Fibroblast of lung (primary cell): Measurements from ENCODE around the gene ARID2. TPM values are rescaled to one million over a fixed set of nuclear protein-coding genes. Genes with fewer than 3 reads are reported as not detected.

Experiments used
- DNase-seq, 2 donors: peaks; one replicate each; pipeline versions ENCODE4 v3.0.0 to v3.0.0-alpha.2; 2010; ENCODE audit warnings: low read depth in 2 of 2
- H2AFZ ChIP-seq: 2 replicates; pipeline ENCODE4 v1.5.1; 2012; ENCODE audit warnings: low read length, control low read depth, inconsistent platforms
- H3K27ac ChIP-seq: 2 replicates; pipeline ENCODE4 v1.5.1; 2011; ENCODE audit warnings: low read length, control low read depth; ENCODE audit not compliant: insufficient read depth
- H3K27me3 ChIP-seq: 2 replicates; pipeline ENCODE4 v1.5.1; 2011; ENCODE audit warnings: mild to moderate bottlenecking, low read length; ENCODE audit not compliant: control insufficient read depth, insufficient read depth
- H3K36me3 ChIP-seq: 2 replicates; pipeline ENCODE4 v1.5.1; 2011; ENCODE audit warnings: low read length; ENCODE audit not compliant: control insufficient read depth, insufficient read depth
- H3K4me1 ChIP-seq: 2 replicates; pipeline ENCODE4 v1.5.1; 2011; ENCODE audit warnings: low read length; ENCODE audit not compliant: control insufficient read depth, insufficient read depth; ENCODE audit errors: extremely low read depth
- H3K4me2 ChIP-seq: 2 replicates; pipeline ENCODE4 v1.5.1; 2011; ENCODE audit warnings: low read length, control low read depth; ENCODE audit not compliant: insufficient read depth; ENCODE audit errors: extremely low read depth
- H3K4me3 ChIP-seq, 4 experiments: fragments of 200-600 bp in 1 of 4; sonication (generic) in 1 of 4; replicated peaks in 1 of 4; 2 replicates each; pipeline ENCODE4 v1.5.1; 2011 to 2016; ENCODE audit warnings: low read length in 4 of 4, low read depth in 3 of 4, mild to moderate bottlenecking in 3 of 4, control low read depth in 2 of 4, inconsistent platforms in 1 of 4, mixed read lengths in 1 of 4; ENCODE audit not compliant: insufficient read depth in 1 of 4; ENCODE audit errors: control extremely low read depth in 1 of 4
- H3K79me2 ChIP-seq: 2 replicates; pipeline ENCODE4 v1.5.1; 2012; ENCODE audit warnings: mild to moderate bottlenecking, low read length, inconsistent platforms; ENCODE audit not compliant: control insufficient read depth, insufficient read depth
- H3K9ac ChIP-seq: 2 replicates; pipeline ENCODE4 v1.5.1; 2011; ENCODE audit warnings: mild to moderate bottlenecking, low read length, control low read depth; ENCODE audit not compliant: insufficient read depth
- H3K9me3 ChIP-seq: 2 replicates; pipeline ENCODE4 v1.5.1; 2012; ENCODE audit warnings: low read depth, low read length; ENCODE audit not compliant: control insufficient read depth, insufficient read depth
- H4K20me1 ChIP-seq: 2 replicates; pipeline ENCODE4 v1.5.1; 2011; ENCODE audit warnings: low read length; ENCODE audit not compliant: control insufficient read depth, insufficient read depth; ENCODE audit errors: extremely low read depth
- EZH2 ChIP-seq: IDR thresholded peaks from 2 replicates; pipeline ENCODE4 v1.5.1; 2012; ENCODE audit warnings: low read length, control low read depth, mild to moderate bottlenecking; ENCODE audit errors: missing control alignments
- polyA plus RNA-seq, 2 donors: library from polyadenylated mRNA; depleted of rRNA in 1 of 2; stranded (reverse) in 1 of 2; unstranded in 1 of 2; fragments of >200 nt; gene quantifications; 2 replicates each; pipeline ENCODE4 v1.2.1, GENCODE V29; 2011 to 2012; ENCODE audit warnings: missing spikeins in 1 of 2
- total RNA-seq: library from RNA; depleted of rRNA; stranded (reverse); fragments of >200 nt; gene quantifications from 2 replicates; pipeline ENCODE4 v1.2.1, GENCODE V29; 2014
- TF ChIP-seq, protein P1 (sequence below), 2 donors: IDR thresholded peaks in 1 of 2; conservative IDR thresholded peaks in 1 of 2; 1 replicate in 1 of 2; 2 replicates in 1 of 2; pipeline ENCODE4 v1.5.1; 2011 to 2012; ENCODE audit warnings: low read length in 2 of 2, control low read depth in 1 of 2, inconsistent platforms in 1 of 2, low read depth in 1 of 2, mild to moderate bottlenecking in 1 of 2

ARID2 gene
- total and polyA plus RNA-seq, 2 donors (not counting 1 experiment from before 2014, with no cell fraction given): 14.5 to 15.7 TPM

DNA sequence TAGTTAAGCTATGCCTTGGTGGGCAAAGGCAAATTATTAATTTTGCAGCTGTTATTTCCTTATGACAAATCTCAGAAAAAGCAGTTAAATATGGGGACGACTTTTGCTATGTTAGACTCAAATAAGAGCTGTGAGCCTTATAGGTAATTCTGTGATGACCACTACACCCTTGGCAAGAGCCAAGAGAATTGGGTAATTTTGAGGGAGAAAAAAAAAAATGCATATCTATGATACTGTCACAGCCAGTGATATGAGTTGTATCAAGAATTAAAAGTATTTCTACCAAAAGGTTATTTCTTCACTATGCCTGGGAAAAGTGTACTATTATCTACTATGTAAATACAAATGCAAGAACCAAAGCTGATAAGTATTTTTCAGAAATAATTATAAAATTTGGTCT, 216.9 kb downstream of the ARID2 start:
- Histone ChIP-seq H2AFZ (no peak overlapping the region), H3K4me1 (no peaks in the 10 kb centered on the region), H3K4me2 (no peak overlapping the region), H3K9ac (no peak overlapping the region), H3K79me2 (no peaks in the 10 kb centered on the region), H3K36me3 (peaks cover 6% of the 10 kb centered on the region), H4K20me1 (no peaks in the 10 kb centered on the region), H3K4me3 (no peak overlapping the region), H3K27me3 (no peaks in the 10 kb centered on the region), H3K27ac (no peak overlapping the region), H3K9me3 (no peaks in the 10 kb centered on the region)
- DNase-seq: peak in 1 of 2 donors; percentile 29
- TF ChIP-seq EZH2: no peak
- TF ChIP-seq, protein P1, sequence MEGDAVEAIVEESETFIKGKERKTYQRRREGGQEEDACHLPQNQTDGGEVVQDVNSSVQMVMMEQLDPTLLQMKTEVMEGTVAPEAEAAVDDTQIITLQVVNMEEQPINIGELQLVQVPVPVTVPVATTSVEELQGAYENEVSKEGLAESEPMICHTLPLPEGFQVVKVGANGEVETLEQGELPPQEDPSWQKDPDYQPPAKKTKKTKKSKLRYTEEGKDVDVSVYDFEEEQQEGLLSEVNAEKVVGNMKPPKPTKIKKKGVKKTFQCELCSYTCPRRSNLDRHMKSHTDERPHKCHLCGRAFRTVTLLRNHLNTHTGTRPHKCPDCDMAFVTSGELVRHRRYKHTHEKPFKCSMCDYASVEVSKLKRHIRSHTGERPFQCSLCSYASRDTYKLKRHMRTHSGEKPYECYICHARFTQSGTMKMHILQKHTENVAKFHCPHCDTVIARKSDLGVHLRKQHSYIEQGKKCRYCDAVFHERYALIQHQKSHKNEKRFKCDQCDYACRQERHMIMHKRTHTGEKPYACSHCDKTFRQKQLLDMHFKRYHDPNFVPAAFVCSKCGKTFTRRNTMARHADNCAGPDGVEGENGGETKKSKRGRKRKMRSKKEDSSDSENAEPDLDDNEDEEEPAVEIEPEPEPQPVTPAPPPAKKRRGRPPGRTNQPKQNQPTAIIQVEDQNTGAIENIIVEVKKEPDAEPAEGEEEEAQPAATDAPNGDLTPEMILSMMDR (conservative IDR thresholded peaks at IDR 0.05 in 1 of 2, IDR thresholded peaks at IDR 0.05 in 1 of 2; ENCODE audit: low read depth in 1 of 2, low read length in 2 of 2): no peak

DNA sequence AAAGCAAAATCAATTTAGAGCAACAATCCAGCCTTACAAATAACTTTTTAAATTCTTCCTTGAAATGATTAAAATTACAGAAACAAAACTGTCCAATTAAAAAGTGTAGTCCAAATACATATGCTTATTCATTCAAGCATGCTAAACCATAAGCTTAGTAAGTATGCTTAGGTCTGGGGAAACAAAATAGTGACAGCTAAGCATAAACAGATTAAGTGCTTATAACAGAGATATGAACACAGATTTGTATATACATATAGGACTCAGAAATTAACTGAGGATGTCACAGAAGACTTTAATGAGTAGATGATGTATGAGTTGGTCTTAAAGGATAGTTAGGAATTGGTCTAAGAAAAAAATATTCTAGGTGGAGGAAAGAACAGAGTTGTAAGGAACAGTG, 219.0 kb downstream of the ARID2 start:
- Histone ChIP-seq H3K4me1 (no peaks in the 10 kb centered on the region), H3K4me3 (no peak overlapping the region), H3K27me3 (no peaks in the 10 kb centered on the region), H3K27ac (no peak overlapping the region), H3K79me2 (no peaks in the 10 kb centered on the region), H4K20me1 (no peaks in the 10 kb centered on the region), H3K4me2 (no peak overlapping the region), H3K9me3 (no peaks in the 10 kb centered on the region), H2AFZ (no peak overlapping the region), H3K36me3 (no peaks in the 10 kb centered on the region), H3K9ac (no peak overlapping the region)
- no peak for DNase-seq
- TF ChIP-seq EZH2: no peak
- TF ChIP-seq, protein P1 (conservative IDR thresholded peaks at IDR 0.05 in 1 of 2, IDR thresholded peaks at IDR 0.05 in 1 of 2; ENCODE audit: low read depth in 1 of 2, low read length in 2 of 2): no peak
